GM21576 (cell line): ENCODE data around the gene ANXA6.

Experiments used
- ATAC-seq: cut with Tn5 transposase; IDR thresholded peaks from one replicate; pipeline ENCODE4 v1.9.1; 2021; ENCODE audit warnings: mild to moderate bottlenecking, moderate library complexity; ENCODE audit not compliant: unreplicated experiment

ANXA6 gene

GRCh38 chr5:151084363-151084762 is 73.2 kb downstream of the ANXA6 start:
- no peak for ATAC-seq

- ATAC-seq: no peak
These were observed 74.4 kb downstream of the ANXA6 start for GRCh38 chr5:151083081-151083676.

- ATAC-seq: no peak
These were observed 75.2 kb downstream of the ANXA6 start for GRCh38 chr5:151082282-151082902.

- no peak for ATAC-seq
These were observed 75.9 kb downstream of the ANXA6 start for GRCh38 chr5:151081431-151082281.

GRCh38 chr5:151080613-151081430 is 76.8 kb downstream of the ANXA6 start, which contains the start of gene TNIP1:
Gene TNIP1, minus strand, starts transcription at chr5:151081034. Its CDS starts 15,939 bp downstream, at chr5:151065095.
- ATAC-seq: peak; percentile 64

- ATAC-seq: no peak
These were observed 77.6 kb downstream of the ANXA6 start for GRCh38 chr5:151079838-151080612.

- ATAC-seq: peak; percentile 44
These were observed 78.9 kb downstream of the ANXA6 start for GRCh38 chr5:151078490-151079262.

- no peak for ATAC-seq
These were observed 79.6 kb downstream of the ANXA6 start for GRCh38 chr5:151077967-151078366.

GRCh38 chr5:151077419-151077818 is 80.2 kb downstream of the ANXA6 start:
- ATAC-seq: no peak

- no peak for ATAC-seq
These were observed 81.0 kb downstream of the ANXA6 start for GRCh38 chr5:151076616-151077015.

GRCh38 chr5:151075698-151076331 is 81.8 kb downstream of the ANXA6 start:
- no peak for ATAC-seq

- no peak for ATAC-seq
These were observed 83.0 kb downstream of the ANXA6 start for GRCh38 chr5:151074557-151074956.

- no peak for ATAC-seq
These were observed 84.3 kb downstream of the ANXA6 start for GRCh38 chr5:151073280-151073679.

GRCh38 chr5:151072630-151073025 is 85.0 kb downstream of the ANXA6 start:
- ATAC-seq: no peak

GRCh38 chr5:151071848-151072629 is 85.5 kb downstream of the ANXA6 start:
- ATAC-seq: no peak

- no peak for ATAC-seq
These were observed 86.6 kb downstream of the ANXA6 start for GRCh38 chr5:151071021-151071420.

- no peak for ATAC-seq
These were observed 87.1 kb downstream of the ANXA6 start for GRCh38 chr5:151070449-151070848.
